Measurements from ENCODE around the gene CFAP221. TPM values are rescaled to one million over a fixed set of nuclear protein-coding genes. Genes with fewer than 3 reads are reported as not detected.

CFAP221 gene
- total RNA-seq, 1 donor from 2014 or later = 0.61 TPM

GRCh38 chr2:119703526-119703925 lies 159.3 kb downstream of the CFAP221 start:
- peaks cover 5% of the 10 kb centered on the region for H3K9me3 ChIP-seq (ENCODE audit: insufficient read depth, low read depth, low read length)
- Mint-ChIP-seq H3K36me3 (ENCODE audit: low read depth, unreplicated experiment) (no peaks in the 10 kb centered on the region), H3K9me3 (ENCODE audit: unreplicated experiment) (no peaks in the 10 kb centered on the region), H3K4me3 (ENCODE audit: unreplicated experiment) (no peak overlapping the region), H3K4me1 (ENCODE audit: low read depth, unreplicated experiment) (no peaks in the 10 kb centered on the region), H3K27me3 (ENCODE audit: low read depth, unreplicated experiment) (peaks cover 2% of the 10 kb centered on the region), H3K27ac (ENCODE audit: unreplicated experiment) (no peak overlapping the region)
- FAIRE-seq (no peak), DNase-seq (ENCODE audit: low read depth) (no peak)
- H3K36me3 ChIP-seq (ENCODE audit: insufficient read depth, low read length) = no peaks in the 10 kb centered on the region
- H3K4me1 ChIP-seq (ENCODE audit: insufficient read depth, low read length) = no peaks in the 10 kb centered on the region
- no peak overlapping the region for H3K4me3 ChIP-seq (ENCODE audit: insufficient read depth, low read depth, low read length)
- H2AFZ ChIP-seq (ENCODE audit: low read depth, low read length) = no peak overlapping the region
- no peaks in the 10 kb centered on the region for H3K79me2 ChIP-seq (ENCODE audit: insufficient read depth, low read length)
- H3K9ac ChIP-seq (ENCODE audit: low read length) = no peak overlapping the region
- no peak overlapping the region for H3K4me2 ChIP-seq (ENCODE audit: low read length)
- no peaks in the 10 kb centered on the region for H3K27me3 ChIP-seq (ENCODE audit: insufficient read depth, low read length)
- no peak for TF ChIP-seq EZH2 (IDR thresholded peaks at IDR 0.05; ENCODE audit: insufficient read depth, low read length)
- TF ChIP-seq CTCF (IDR thresholded peaks at IDR 0.05; ENCODE audit: insufficient read depth, low read depth, low read length) = no peak
- H4K20me1 ChIP-seq (ENCODE audit: insufficient read depth, low read length) = no peaks in the 10 kb centered on the region
- H3K27ac ChIP-seq (ENCODE audit: low read depth, low read length) = no peak overlapping the region

- Mint-ChIP-seq H3K36me3 (ENCODE audit: low read depth, unreplicated experiment) (no peaks in the 10 kb centered on the region), H3K27ac (ENCODE audit: unreplicated experiment) (no peak overlapping the region), H3K4me3 (ENCODE audit: unreplicated experiment) (no peak overlapping the region), H3K9me3 (ENCODE audit: unreplicated experiment) (no peaks in the 10 kb centered on the region), H3K27me3 (ENCODE audit: low read depth, unreplicated experiment) (peaks cover 2% of the 10 kb centered on the region), H3K4me1 (ENCODE audit: low read depth, unreplicated experiment) (no peaks in the 10 kb centered on the region)
- no peak for TF ChIP-seq EZH2 (IDR thresholded peaks at IDR 0.05; ENCODE audit: insufficient read depth, low read length)
- no peak for TF ChIP-seq CTCF (IDR thresholded peaks at IDR 0.05; ENCODE audit: insufficient read depth, low read depth, low read length)
- no peak overlapping the region for H3K9ac ChIP-seq (ENCODE audit: low read length)
- DNase-seq (ENCODE audit: low read depth) (peak; percentile 67), FAIRE-seq (no peak)
- no peak overlapping the region for H2AFZ ChIP-seq (ENCODE audit: low read depth, low read length)
- H3K4me1 ChIP-seq (ENCODE audit: insufficient read depth, low read length) = no peaks in the 10 kb centered on the region
- peaks cover 5% of the 10 kb centered on the region for H3K9me3 ChIP-seq (ENCODE audit: insufficient read depth, low read depth, low read length)
- no peak overlapping the region for H3K4me2 ChIP-seq (ENCODE audit: low read length)
- no peak overlapping the region for H3K4me3 ChIP-seq (ENCODE audit: insufficient read depth, low read depth, low read length)
- H3K27ac ChIP-seq (ENCODE audit: low read depth, low read length) = no peak overlapping the region
- no peaks in the 10 kb centered on the region for H4K20me1 ChIP-seq (ENCODE audit: insufficient read depth, low read length)
- H3K79me2 ChIP-seq (ENCODE audit: insufficient read depth, low read length) = no peaks in the 10 kb centered on the region
- H3K27me3 ChIP-seq (ENCODE audit: insufficient read depth, low read length) = no peaks in the 10 kb centered on the region
- H3K36me3 ChIP-seq (ENCODE audit: insufficient read depth, low read length) = no peaks in the 10 kb centered on the region
These were observed 160.4 kb downstream of the CFAP221 start for GRCh38 chr2:119704670-119705120.

- no peak overlapping the region for H3K9ac ChIP-seq (ENCODE audit: low read length)
- Mint-ChIP-seq H3K4me1 (ENCODE audit: low read depth, unreplicated experiment) (no peaks in the 10 kb centered on the region), H3K27me3 (ENCODE audit: low read depth, unreplicated experiment) (peaks cover 6% of the 10 kb centered on the region), H3K36me3 (ENCODE audit: low read depth, unreplicated experiment) (no peaks in the 10 kb centered on the region), H3K9me3 (ENCODE audit: unreplicated experiment) (no peaks in the 10 kb centered on the region), H3K27ac (ENCODE audit: unreplicated experiment) (no peak overlapping the region), H3K4me3 (ENCODE audit: unreplicated experiment) (no peak overlapping the region)
- no peak overlapping the region for H3K4me3 ChIP-seq (ENCODE audit: insufficient read depth, low read depth, low read length)
- no peaks in the 10 kb centered on the region for H3K27me3 ChIP-seq (ENCODE audit: insufficient read depth, low read length)
- FAIRE-seq (no peak), DNase-seq (ENCODE audit: low read depth) (no peak)
- no peak overlapping the region for H3K27ac ChIP-seq (ENCODE audit: low read depth, low read length)
- TF ChIP-seq CTCF (IDR thresholded peaks at IDR 0.05; ENCODE audit: insufficient read depth, low read depth, low read length) (no peak), EZH2 (IDR thresholded peaks at IDR 0.05; ENCODE audit: insufficient read depth, low read length) (no peak)
- no peak overlapping the region for H2AFZ ChIP-seq (ENCODE audit: low read depth, low read length)
- no peaks in the 10 kb centered on the region for H3K4me1 ChIP-seq (ENCODE audit: insufficient read depth, low read length)
- H3K4me2 ChIP-seq (ENCODE audit: low read length) = no peak overlapping the region
- H3K36me3 ChIP-seq (ENCODE audit: insufficient read depth, low read length) = no peaks in the 10 kb centered on the region
- H3K9me3 ChIP-seq (ENCODE audit: insufficient read depth, low read depth, low read length) = peaks cover 5% of the 10 kb centered on the region
- H4K20me1 ChIP-seq (ENCODE audit: insufficient read depth, low read length) = no peaks in the 10 kb centered on the region
- H3K79me2 ChIP-seq (ENCODE audit: insufficient read depth, low read length) = no peaks in the 10 kb centered on the region
These were observed 162.0 kb downstream of the CFAP221 start for GRCh38 chr2:119706221-119706620.

Data from astrocyte (in vitro differentiated cells and primary cell).